SJCRH30 (cell line): ENCODE measurements around the gene EXOC2. TPM values are rescaled to one million over a fixed set of nuclear protein-coding genes. Genes with fewer than 3 reads are reported as not detected.

Experiments
- DNase-seq, 2 experiments: peaks; one replicate each; pipeline ENCODE4 v3.0.0-alpha.2; 2015 to 2020
- H3K27ac ChIP-seq: fragments of 250-450 bp; sonication (Bioruptor Pico); 2 replicates; pipeline ENCODE4 v1.5.1; 2020; ENCODE audit warnings: mild to moderate bottlenecking, moderate library complexity
- H3K27me3 ChIP-seq: fragments of 250-450 bp; sonication (Bioruptor Pico); 2 replicates; pipeline ENCODE4 v1.5.1; 2020; ENCODE audit warnings: mild to moderate bottlenecking, moderate library complexity
- H3K36me3 ChIP-seq: fragments of 250-450 bp; sonication (Bioruptor Pico); 2 replicates; pipeline ENCODE4 v1.5.1; 2020; ENCODE audit warnings: mild to moderate bottlenecking, moderate library complexity
- H3K4me1 ChIP-seq: fragments of 250-450 bp; sonication (Bioruptor Pico); 2 replicates; pipeline ENCODE4 v1.5.1; 2020; ENCODE audit warnings: mild to moderate bottlenecking, moderate library complexity
- H3K4me3 ChIP-seq: fragments of 250-450 bp; sonication (Bioruptor Pico); 2 replicates; pipeline ENCODE4 v1.5.1; 2020; ENCODE audit warnings: mild to moderate bottlenecking, moderate library complexity
- H3K9me3 ChIP-seq: fragments of 250-450 bp; sonication (Bioruptor Pico); replicated peaks from 2 replicates; pipeline ENCODE4 v1.5.1; 2020; ENCODE audit warnings: mild to moderate bottlenecking, moderate library complexity
- total RNA-seq: library from RNA; depleted of rRNA; stranded (reverse); fragments of >200 nt; shearing (Covaris generic); gene quantifications from 2 replicates; pipeline ENCODE4 v1.2.3, GENCODE V29; 2014

EXOC2 gene
- total RNA-seq, 1 experiment from 2014 or later = 22.3 TPM

GRCh38 chr6:449486-450419, 243.2 kb downstream of the EXOC2 start:
- no peak overlapping the region for H3K27ac ChIP-seq
- no peaks in the 10 kb centered on the region for H3K9me3 ChIP-seq
- no peaks in the 10 kb centered on the region for H3K4me1 ChIP-seq
- no peak overlapping the region for H3K4me3 ChIP-seq
- DNase-seq = no peak
- no peaks in the 10 kb centered on the region for H3K36me3 ChIP-seq
- H3K27me3 ChIP-seq = no peaks in the 10 kb centered on the region

DNA sequence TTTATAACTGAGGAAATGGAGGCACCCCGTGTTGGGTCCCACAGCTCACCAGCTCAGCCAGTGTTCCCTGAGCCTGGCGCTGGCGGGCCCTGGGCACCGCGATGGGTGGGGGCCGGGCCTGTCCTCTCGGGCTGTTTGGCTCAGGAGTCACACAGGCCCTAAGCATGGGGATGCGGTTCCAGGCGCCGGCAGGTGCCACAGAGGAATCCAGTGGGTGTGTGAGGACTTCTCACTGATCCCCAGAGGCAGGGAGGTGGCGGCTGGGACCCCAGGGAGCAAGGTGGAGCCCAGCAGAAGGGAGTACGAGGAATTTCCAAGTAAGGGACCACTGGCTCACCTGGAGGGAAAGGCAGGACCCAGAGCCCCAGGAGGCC, 243.9 kb downstream of the EXOC2 start:
- Histone ChIP-seq H3K27me3 (no peaks in the 10 kb centered on the region), H3K27ac (no peak overlapping the region), H3K9me3 (no peaks in the 10 kb centered on the region), H3K36me3 (no peaks in the 10 kb centered on the region), H3K4me1 (no peaks in the 10 kb centered on the region), H3K4me3 (no peak overlapping the region)
- no peak for DNase-seq

- Histone ChIP-seq H3K4me1 (no peaks in the 10 kb centered on the region), H3K36me3 (no peaks in the 10 kb centered on the region), H3K4me3 (no peak overlapping the region), H3K27me3 (no peaks in the 10 kb centered on the region), H3K9me3 (no peaks in the 10 kb centered on the region), H3K27ac (no peak overlapping the region)
- DNase-seq = no peak
These were observed 244.5 kb downstream of the EXOC2 start for GRCh38 chr6:448296-449056.

- Histone ChIP-seq H3K4me1 (no peaks in the 10 kb centered on the region), H3K36me3 (no peaks in the 10 kb centered on the region), H3K9me3 (no peaks in the 10 kb centered on the region), H3K27me3 (no peaks in the 10 kb centered on the region), H3K4me3 (no peak overlapping the region), H3K27ac (no peak overlapping the region)
- DNase-seq = no peak
These were observed 245.4 kb downstream of the EXOC2 start for GRCh38 chr6:447381-448165.

- Histone ChIP-seq H3K4me3 (no peak overlapping the region), H3K36me3 (no peaks in the 10 kb centered on the region), H3K9me3 (no peaks in the 10 kb centered on the region), H3K4me1 (no peaks in the 10 kb centered on the region), H3K27me3 (no peaks in the 10 kb centered on the region), H3K27ac (no peak overlapping the region)
- no peak for DNase-seq
These were observed 246.2 kb downstream of the EXOC2 start for GRCh38 chr6:446418-447366.

GRCh38 chr6:445571-446417, 247.1 kb downstream of the EXOC2 start:
- H3K27ac ChIP-seq = no peak overlapping the region
- no peaks in the 10 kb centered on the region for H3K36me3 ChIP-seq
- no peaks in the 10 kb centered on the region for H3K4me1 ChIP-seq
- H3K9me3 ChIP-seq = no peaks in the 10 kb centered on the region
- H3K4me3 ChIP-seq = no peak overlapping the region
- H3K27me3 ChIP-seq = no peaks in the 10 kb centered on the region
- no peak for DNase-seq

DNA sequence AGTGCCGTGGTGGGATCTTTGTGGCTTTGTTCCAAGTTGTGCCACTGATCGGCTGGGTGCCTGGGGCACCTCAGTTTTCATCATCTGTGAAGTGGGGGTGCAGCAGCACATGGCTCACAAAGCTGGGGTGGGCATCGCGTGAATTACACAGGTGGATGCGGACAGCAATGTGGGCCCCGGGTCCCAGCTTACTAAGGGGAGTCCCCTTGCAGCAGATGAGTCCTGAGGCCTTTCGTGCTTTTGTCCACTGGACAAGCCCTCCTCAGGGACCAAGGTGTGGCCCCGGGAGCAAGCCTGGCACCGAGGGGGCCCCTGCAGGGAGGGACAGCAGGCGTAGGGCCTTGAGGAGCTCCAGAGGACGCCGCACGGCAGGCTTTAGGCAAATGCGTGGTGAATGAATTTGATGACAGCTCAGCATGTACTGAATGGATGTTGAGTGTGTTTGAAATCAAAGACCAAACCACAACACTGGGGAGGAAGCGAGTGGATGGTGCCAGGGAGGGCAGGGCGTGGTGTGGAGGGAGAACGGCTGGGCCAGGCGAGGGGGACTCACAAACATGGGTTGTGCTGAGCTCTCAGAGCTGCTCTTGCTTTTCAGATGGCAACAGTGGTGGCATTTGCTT, 248.2 kb downstream of the EXOC2 start:
- H3K27me3 ChIP-seq = no peaks in the 10 kb centered on the region
- H3K4me3 ChIP-seq = no peak overlapping the region
- no peak for DNase-seq
- no peaks in the 10 kb centered on the region for H3K36me3 ChIP-seq
- H3K9me3 ChIP-seq = no peaks in the 10 kb centered on the region
- no peaks in the 10 kb centered on the region for H3K4me1 ChIP-seq
- H3K27ac ChIP-seq = no peak overlapping the region

DNA sequence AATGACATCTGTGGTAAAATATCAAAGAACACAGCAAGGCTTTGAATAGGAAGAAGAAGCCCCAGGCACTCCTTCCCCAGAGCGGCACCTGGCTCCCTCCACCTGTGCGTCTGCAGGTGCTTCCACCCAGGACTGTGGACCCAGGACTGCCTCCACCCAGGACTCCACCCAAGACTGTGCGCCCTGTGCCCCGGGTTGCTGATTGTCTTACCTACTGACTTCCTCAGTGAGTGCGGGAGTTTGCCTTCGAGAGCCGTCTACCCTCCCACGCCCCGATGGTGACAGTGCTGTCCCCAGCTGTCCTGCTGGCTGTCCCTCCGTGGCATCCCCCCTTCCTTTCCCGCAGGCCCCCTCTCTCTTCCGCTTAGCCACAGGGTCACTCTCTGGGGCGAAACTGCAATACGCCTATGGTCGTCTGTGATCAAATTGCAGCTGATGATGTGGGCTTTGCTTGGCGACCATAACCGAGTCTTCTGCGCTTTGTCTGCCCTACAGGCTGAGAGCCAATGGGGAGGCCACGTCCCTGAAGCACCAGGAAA, 249.2 kb downstream of the EXOC2 start:
- Histone ChIP-seq H3K36me3 (no peaks in the 10 kb centered on the region), H3K9me3 (no peaks in the 10 kb centered on the region), H3K4me1 (no peaks in the 10 kb centered on the region), H3K27ac (no peak overlapping the region), H3K27me3 (no peaks in the 10 kb centered on the region), H3K4me3 (no peak overlapping the region)
- no peak for DNase-seq

- Histone ChIP-seq H3K27ac (no peak overlapping the region), H3K36me3 (no peaks in the 10 kb centered on the region), H3K4me3 (no peak overlapping the region), H3K27me3 (no peaks in the 10 kb centered on the region), H3K9me3 (no peaks in the 10 kb centered on the region), H3K4me1 (no peaks in the 10 kb centered on the region)
- no peak for DNase-seq
These were observed 251.6 kb downstream of the EXOC2 start for GRCh38 chr6:441126-441920.

GRCh38 chr6:439641-440167, 253.2 kb downstream of the EXOC2 start:
- no peaks in the 10 kb centered on the region for H3K4me1 ChIP-seq
- no peaks in the 10 kb centered on the region for H3K9me3 ChIP-seq
- no peak overlapping the region for H3K4me3 ChIP-seq
- no peaks in the 10 kb centered on the region for H3K27me3 ChIP-seq
- H3K36me3 ChIP-seq = no peaks in the 10 kb centered on the region
- no peak overlapping the region for H3K27ac ChIP-seq
- DNase-seq = no peak

GRCh38 chr6:438634-439170, 254.2 kb downstream of the EXOC2 start:
- Histone ChIP-seq H3K36me3 (no peaks in the 10 kb centered on the region), H3K27ac (no peak overlapping the region), H3K27me3 (no peaks in the 10 kb centered on the region), H3K4me3 (no peak overlapping the region), H3K4me1 (no peaks in the 10 kb centered on the region), H3K9me3 (no peaks in the 10 kb centered on the region)
- no peak for DNase-seq

DNA sequence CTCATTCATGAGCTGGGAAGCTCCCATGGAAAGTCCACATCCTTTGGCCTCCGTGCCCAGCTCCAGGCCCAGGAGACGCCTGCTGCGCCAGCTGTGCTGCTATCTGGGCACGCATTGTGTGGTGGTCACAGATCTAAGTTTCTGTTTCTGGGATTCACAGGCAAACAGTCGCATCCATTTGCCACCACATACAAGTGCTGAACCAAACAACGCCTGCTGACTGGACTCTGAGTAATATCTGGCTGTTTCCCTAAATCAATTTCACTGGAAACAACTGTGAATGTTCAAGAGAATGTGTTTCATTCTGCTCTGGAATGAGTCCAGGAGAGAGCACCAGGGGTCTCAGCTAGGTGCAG, 255.9 kb downstream of the EXOC2 start:
- H3K4me1 ChIP-seq = no peaks in the 10 kb centered on the region
- DNase-seq = no peak
- H3K27me3 ChIP-seq = no peaks in the 10 kb centered on the region
- no peak overlapping the region for H3K4me3 ChIP-seq
- H3K27ac ChIP-seq = no peak overlapping the region
- H3K36me3 ChIP-seq = no peaks in the 10 kb centered on the region
- H3K9me3 ChIP-seq = no peaks in the 10 kb centered on the region
